Measurements from ENCODE around the gene RYR1.

RYR1 gene

DNA sequence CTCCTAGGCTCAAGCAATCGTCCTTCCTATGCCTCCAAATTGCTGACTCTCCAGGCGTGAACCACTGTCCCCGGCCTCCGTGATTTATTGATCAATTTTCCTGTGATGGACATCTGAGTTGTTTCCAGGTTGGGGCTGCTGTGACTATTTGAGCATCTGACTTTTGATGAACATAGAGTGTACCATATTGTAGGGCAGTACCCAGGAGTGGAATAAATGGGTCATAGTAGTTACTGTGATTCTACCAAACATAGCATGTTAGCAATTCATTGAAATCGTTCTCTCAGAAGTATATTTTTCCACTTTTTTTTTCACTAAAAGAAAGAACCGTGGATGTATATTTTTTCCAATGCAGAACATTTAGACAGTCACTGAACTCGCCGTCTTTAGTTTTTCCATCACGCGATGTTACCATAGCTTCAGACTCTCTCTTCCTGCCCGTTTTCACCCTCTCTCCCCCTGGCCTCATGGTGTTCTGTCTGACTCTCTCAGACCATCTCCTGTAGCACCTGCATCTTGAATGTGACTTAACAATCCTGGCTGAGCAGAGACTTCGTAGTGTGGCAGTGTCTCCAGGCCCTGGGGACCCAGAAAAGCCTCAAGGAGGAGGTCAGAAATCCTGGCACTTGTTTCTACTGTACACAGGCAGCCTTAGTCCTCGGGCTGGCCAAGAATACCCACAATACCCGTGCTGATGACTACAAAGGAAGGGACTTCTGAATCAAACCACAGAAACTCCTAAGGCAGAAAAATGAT is 4.3 kb upstream of the RYR1 start:
- peak; percentile 67 for DNase-seq

DNA sequence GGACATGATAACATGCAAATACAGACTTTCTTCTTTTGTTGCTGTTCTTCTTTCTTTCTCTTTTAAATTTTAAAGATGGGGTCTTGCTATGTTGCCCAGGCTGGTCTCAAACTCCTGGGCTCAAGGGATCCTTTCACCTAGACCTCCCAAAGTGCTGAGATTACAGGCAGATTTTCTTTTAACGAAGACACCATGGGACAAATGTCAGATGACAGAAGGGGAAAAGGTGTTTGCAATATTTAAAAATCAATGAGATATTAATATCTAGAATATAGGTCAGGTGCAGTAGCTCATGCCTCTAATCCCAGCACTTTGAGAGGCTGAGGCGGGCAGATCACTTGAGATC is 3.7 kb upstream of the RYR1 start:
- DNase-seq: no peak

DNA sequence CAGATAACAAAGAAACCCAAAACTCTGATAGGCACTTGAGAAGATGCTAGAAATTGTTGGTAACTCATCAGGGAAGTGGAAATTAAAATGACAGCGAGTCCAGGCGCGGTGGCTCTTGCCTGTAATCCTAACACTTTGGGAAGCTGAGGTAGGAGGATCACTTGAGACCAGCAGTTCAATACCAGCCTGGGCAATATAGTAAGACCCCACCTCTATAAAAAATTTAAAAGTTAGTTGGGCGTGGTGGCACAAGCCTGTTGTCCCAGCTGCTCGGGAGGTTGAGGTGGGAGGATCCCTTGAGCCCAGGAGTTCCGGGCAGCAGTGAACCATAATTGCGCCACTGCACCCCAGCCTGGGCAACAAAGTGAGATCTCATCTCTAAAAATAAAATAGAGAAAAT is 2.6 kb upstream of the RYR1 start:
- DNase-seq: no peak

DNA sequence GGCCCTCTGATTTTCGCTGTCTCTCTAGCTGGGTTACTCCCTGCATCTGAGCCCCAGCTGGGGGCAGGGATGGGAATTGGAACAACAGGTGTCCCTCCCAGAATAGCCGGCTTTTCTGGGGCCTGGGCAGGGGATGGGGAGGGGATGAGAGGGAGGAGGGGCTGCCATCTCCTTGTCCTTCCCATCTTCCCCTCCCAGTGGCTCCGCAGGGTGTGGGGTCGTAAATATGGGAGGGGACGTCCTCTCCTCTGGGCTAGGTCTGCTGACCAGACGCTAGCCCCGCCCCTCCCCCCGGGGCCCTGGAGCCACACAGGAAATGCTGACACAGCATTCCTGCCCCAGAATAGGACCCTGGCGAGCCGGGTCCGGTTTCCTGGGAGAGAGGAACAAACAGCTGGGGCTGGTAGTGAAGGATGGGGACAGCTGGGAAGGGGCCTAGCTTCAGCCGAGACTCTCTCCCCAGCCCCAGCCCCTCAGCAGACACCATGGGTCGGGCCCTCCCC is 1.1 kb downstream of the RYR1 start:
- DNase-seq: no peak

DNA sequence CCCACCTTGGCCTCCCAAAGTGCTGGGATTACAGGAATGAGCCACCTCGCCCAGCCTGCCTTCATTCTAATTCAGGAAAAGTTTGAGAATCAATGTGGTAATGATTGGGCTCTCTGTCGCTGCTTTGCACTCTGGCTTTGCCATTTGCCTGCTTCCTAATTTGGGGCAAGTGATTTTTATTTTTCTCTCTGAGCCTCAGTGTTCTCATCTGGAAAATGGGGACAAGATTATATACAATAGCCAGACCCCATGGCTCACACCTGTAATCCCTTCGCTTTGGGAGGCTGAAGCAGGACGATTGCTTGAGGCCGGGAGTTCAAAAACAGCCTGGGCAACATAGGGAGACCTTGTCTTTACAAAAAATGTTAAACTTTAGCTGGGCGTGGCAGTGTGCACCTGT is 3.8 kb downstream of the RYR1 start:
- no peak for DNase-seq

DNA sequence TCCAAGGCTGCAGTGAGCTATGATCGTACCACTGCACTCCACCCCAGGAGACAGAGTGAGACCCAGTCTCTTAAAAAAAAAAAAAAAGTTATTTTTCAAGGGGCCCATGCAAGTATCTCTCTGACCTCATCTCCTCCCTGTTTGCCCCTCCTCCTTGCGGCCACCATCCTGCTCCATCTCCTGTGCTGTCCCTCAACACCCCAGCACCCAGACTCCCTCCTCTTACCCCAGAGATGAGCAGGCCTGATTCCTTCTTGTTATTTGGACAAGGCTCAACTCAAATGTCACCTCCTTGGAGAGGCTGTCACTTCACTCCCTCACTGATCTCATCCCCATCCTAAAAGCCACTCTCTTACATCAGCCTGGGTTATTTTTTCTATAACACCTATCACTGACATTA is 4.4 kb downstream of the RYR1 start:
- no peak for DNase-seq

DNA sequence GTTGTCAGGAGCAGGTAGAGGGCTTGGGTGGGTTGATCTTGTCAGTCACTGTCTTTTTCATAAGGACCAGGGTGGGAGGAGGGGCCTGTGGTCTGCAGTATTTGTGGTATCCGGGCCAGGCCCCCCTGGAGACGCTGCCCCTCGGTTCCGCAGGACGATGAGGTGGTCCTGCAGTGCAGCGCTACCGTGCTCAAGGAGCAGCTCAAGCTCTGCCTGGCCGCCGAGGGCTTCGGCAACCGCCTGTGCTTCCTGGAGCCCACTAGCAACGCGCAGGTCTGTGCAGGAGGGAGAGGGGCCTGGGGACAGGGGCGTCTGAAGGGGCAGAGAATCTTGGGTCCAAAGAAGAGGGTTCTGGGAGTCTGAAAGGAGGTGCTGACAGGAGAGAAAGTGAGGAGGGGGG is 7.1 kb downstream of the RYR1 start:
- DNase-seq: no peak

DNA sequence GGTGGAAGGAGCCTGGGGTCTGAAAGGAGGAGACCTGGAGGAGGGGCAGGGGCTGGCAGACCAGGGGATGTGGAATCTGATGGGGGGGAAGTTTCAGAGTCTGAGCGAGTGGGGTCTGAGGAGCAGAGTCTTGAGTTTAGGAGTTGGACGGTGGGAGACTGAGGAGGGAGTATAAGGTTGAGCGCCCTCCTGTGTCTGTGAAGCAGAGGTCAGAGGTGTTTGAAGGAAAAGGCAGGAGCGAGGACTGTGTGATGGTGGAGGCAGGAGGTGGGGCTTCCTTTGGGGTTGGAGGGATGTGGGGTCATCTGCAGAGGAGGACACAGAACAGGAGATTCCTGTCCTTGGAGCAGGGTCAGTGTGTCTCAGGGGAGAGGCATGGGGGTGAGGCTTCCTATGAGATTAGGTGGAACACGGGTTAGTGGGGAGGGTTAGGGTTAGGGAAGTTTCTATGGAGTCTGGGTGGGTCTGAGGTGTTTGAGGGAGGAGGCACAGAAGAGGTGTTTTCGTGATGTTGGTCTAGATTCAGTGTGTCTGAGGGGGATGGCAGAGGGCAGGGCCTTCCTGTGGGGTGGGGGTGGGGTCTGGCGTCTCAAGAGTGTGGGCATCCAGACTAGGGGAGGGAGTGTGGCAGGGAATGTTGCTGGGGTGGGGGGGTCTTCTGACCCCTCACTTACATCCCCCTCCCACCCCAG is 8.3 kb downstream of the RYR1 start:
- DNase-seq: no peak

DNA sequence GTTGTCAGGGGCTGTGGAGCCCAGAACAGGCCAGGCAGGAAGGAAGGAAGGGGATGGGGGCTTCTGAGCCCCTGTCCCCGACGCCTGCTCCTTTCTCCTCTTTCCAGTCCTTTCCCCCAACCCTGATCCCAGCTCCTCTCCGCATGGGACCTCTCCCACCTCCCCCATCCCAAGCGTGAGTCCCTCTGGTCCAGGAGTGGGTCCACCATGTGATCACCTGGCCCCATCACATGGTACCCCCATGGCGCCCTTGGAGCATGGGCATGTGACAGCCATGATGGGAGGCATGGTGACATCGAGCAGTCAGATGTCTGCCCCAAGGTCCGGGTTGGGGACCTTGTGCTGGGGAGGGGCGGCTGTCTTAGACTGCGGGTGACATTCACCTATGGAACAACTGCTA is 9.2 kb downstream of the RYR1 start:
- no peak for DNase-seq

DNA sequence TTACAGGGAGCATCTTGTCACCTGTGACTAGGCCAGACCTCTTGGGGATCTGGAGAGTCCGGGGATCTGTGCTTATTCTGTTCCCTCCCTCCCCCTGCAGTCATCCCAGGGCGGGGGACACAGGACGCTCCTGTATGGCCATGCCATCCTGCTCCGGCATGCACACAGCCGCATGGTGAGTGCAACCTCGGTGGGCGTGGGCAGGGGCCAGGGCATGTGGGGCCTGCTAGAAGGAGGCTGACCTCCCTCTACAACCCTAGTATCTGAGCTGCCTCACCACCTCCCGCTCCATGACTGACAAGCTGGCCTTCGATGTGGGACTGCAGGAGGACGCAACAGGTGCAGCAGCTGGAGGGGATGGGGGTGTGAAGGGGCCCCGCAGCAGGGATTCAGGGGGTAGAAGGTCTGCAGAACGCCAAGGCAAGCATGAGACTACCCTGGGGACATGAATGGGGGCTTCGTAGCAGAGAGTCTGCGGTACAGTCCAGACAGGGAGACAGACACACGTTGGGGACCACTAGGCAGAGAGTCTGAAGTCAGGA is 10.0 kb downstream of the RYR1 start:
- no peak for DNase-seq

DNA sequence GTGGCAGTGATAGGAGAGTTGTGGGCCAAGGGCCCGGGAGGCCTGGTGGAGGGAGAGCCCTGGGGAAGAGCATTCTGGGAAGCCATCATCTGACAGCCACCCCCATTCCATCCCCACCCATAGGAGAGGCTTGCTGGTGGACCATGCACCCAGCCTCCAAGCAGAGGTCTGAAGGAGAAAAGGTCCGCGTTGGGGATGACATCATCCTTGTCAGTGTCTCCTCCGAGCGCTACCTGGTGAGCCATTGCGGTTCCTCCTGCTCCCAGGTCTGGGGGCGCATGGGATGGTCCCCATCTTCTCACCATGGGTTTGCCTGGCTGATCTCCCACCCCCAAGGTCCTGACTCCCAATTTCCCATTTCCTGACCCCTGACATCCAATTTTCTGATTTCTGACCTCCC is 10.5 kb downstream of the RYR1 start:
- DNase-seq: no peak

DNA sequence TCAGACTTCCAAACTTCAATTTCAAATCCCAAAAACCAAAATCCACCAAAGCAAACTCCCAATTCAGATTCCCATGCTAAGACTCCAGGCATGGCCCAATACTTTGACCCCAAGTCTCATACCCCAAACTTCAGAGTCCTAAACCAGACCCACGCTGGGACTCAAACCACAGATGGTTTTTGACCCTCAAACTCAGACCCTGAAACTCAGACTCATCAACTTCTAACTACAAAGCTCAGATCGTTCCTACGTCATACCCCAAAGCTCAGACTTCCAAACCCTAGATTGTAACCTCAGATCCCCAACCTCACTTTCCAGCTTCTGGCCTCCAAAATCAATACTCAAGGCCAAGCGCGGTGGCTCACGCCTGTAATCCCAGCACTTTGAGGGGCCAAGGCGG is 11.9 kb downstream of the RYR1 start:
- no peak for DNase-seq

DNA sequence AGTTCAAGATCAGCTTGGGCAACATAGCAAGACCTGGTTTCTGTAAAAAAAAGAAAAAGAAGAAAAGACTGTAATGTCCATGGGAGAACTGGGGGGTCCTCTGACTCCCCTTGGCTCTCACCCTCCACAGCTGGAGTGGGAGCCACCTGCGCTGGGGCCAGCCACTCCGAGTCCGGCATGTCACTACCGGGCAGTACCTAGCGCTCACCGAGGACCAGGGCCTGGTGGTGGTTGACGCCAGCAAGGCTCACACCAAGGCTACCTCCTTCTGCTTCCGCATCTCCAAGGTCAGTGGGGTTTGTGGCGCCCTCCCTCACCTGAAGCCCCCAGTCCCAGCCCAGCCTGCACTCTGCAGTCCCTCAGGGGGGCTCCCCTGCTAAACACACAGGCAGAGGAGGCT is 14.7 kb downstream of the RYR1 start:
- DNase-seq: no peak

DNA sequence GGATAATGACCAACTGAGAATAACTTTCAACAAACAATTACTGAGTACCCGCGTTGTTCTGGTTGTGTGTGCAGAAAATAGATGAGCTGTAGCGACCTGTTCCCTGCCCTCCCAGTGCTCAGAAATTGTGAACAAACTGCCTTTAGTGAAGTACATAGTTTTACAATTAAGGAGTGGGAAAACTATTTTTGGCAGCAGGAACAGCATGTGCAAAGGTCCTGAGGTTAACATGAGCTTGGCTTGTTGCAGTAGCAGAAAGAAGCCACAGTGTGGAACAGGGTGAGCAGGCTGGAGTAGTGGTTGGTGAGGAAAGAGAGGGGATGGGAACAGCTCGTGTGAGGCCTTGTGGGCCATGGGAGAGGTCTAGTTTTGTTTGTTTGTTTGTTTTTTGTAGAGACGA is 16.0 kb downstream of the RYR1 start:
- DNase-seq: no peak

DNA sequence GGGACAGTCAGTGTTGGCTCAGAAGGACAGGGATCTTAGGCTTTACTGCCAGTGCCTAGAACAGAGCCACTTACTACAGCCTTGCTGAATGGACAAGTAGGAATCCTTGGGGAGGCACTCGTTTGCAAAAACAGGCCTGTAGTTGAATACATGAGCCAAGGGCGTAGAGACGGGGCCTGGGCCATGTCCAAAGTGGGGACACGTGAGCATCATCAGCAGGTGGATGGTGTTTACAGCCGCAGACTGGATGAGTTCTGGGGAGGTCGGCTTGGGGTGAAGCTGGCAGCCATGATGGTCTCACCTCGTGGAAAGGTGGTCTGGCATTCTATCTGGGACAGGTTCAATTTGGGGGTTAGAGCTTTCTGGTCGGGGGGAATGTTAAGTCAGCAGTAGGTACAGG is 17.5 kb downstream of the RYR1 start:
- DNase-seq: no peak

DNA sequence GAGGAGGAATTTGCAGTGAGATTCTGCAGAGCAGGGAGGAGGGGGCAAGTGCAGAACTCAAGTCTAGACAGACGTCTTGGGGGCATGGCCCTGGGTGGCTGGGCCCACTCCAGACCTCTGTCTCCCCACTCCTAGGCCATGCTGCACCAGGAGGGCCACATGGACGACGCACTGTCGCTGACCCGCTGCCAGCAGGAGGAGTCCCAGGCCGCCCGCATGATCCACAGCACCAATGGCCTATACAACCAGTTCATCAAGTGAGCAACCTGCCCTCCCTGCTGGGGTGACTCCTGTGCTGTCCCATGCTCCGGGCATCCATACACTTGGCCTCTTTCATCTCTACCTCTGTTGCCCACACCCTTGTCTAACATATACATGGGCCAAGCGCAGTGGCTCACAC is 18.1 kb downstream of the RYR1 start:
- no peak for DNase-seq

DNA sequence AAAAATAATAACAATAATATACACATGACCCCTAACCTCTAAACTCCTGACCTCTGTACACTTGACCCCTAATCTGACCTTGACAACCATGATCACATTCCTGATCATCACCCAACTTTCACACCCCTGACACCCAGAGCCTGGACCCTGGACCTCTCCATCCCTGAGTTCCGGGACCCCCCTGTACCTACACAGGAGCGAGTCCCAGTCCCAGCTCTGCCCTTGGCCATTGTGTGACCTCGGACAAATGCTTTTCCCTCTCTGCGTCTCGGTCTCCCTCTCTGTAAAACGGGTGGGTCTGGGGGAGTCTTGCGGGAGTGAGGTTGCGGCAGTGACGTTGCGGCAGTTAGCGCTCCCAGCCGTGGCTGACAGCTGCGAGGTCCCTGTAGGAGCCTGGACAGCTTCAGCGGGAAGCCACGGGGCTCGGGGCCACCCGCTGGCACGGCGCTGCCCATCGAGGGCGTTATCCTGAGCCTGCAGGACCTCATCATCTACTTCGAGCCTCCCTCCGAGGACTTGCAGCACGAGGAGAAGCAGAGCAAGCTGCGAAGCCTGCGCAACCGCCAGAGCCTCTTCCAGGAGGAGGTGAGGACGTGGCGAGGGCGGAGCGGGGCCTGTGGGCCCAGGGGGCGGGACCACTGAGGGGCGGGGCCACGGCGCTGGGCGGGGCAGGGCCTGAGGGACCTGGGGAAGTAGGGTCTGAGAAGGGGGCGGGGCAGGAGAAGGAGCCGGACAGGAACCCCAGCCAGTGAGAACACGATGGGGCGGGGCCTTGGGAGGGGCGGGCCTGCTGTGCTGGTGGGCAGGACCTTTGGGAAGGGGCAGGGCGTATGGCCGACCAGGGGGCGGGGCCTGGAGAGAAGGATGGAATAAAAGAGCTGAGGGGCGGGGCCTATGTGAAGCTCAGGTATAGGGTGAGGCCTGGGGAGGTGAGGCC is 19.2 kb downstream of the RYR1 start:
- peak; percentile 32 for DNase-seq

DNA sequence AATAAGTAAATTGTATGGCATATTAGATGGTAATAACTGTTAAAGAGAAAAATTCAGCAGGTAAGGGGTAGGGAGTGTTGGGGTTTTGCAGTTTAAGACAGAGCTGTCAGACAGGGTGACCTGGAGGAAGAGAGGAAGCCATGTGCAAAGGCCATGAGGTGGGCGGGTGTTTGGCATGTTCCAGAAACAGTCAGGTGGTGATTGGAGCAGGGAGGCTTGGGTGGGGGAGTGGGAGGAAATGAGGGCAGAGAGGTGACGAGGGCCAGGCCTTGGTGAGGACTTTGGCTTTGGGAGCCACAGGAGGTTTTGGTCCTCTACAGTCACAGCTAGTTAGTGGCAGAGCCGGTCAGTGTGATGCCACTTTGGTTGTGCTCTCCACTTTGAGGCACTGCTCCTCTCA is 20.1 kb downstream of the RYR1 start:
- no peak for DNase-seq

DNA sequence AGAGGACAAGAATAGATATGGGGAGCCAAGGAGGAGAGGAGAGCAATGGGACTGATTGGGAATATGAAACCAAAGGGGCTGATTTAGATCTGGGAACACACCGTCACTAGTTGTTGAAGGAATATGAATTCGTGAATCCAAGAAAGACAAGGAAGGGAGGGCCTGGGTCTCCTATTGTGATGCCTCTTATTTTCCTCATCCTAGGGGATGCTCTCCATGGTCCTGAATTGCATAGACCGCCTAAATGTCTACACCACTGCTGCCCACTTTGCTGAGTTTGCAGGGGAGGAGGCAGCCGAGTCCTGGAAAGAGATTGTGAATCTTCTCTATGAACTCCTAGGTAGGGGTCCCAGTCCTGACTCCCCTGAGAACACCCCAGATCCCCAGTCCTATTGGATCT is 21.5 kb downstream of the RYR1 start:
- DNase-seq: no peak

DNA sequence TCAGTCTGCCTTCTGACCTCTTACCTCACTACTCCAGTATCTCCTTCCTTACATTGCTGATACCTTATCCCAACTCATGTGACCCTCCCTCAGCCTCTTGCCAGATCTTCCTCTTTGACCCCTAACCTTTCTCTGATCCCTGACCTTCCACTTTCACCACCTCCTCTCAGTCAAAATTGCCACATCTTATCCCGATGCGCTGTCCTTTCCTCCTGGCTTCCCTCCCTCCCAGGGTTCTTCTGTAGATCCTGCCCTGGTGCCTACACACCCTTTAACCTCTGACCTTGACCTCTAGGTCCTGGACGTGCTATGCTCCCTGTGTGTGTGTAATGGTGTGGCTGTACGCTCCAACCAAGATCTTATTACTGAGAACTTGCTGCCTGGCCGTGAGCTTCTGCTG is 23.7 kb downstream of the RYR1 start:
- no peak for DNase-seq

DNA sequence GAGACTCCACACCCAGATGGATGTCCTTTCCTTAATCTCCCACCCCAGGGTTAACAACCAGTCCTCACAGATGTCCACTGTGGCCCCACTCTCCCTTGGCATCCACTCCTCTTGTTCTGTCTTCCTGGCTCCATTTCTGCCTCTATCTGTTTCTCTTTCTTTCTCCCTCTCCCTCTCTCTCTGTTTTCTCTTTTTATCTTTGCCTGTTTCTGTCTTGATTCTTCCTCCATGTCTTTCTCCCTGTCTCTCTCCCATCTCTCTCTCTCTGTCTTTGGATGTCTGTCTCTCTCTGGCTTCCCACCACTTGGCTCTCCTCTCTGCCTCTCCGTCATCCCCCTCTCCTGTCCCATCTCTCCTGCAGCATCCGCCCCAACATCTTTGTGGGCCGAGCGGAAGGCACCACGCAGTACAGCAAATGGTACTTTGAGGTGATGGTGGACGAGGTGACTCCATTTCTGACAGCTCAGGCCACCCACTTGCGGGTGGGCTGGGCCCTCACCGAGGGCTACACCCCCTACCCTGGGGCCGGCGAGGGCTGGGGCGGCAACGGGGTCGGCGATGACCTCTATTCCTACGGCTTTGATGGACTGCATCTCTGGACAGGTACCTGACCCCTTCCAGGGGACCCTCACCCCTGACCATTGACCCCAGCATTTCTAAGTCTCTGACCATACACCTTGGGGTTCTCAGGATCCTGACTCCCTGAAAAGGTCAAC is 24.4 kb downstream of the RYR1 start:
- DNase-seq: no peak

DNA sequence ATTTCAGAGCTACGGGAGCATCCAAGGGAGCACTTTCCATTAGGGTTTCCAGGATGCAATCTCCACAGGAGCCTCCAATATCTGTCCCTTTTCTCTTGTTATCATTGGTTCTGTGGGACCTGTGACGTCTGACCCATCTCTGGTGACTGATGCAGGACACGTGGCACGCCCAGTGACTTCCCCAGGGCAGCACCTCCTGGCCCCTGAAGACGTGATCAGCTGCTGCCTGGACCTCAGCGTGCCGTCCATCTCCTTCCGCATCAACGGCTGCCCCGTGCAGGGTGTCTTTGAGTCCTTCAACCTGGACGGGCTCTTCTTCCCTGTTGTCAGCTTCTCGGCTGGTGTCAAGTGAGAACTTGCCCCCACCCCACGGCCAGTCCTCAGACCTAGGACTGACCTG is 25.5 kb downstream of the RYR1 start:
- DNase-seq: no peak

DNA sequence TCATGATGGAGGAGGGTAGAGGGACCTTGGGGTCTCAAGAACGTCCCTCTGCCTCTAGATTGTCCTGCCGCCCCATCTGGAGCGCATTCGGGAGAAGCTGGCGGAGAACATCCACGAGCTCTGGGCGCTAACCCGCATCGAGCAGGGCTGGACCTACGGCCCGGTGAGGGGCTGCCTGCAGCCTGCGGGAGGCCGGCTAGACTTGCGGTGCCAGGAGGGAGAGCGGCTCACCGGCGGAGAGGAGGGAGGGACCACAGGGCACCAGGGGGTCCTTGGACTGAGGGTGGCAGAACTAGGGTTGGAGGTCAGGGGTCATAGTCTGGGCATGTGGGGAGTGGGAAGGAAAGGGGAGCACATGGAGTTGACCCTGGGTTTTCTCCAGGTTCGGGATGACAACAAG is 29.9 kb downstream of the RYR1 start:
- no peak for DNase-seq
